ENCODE data around the gene RNASET2. TPM values are rescaled to one million over a fixed set of nuclear protein-coding genes. Genes with fewer than 3 reads are reported as not detected.

Gene RNASET2
- total RNA-seq, 1 experiment from 2014 or later, result 10.3 TPM

DNA sequence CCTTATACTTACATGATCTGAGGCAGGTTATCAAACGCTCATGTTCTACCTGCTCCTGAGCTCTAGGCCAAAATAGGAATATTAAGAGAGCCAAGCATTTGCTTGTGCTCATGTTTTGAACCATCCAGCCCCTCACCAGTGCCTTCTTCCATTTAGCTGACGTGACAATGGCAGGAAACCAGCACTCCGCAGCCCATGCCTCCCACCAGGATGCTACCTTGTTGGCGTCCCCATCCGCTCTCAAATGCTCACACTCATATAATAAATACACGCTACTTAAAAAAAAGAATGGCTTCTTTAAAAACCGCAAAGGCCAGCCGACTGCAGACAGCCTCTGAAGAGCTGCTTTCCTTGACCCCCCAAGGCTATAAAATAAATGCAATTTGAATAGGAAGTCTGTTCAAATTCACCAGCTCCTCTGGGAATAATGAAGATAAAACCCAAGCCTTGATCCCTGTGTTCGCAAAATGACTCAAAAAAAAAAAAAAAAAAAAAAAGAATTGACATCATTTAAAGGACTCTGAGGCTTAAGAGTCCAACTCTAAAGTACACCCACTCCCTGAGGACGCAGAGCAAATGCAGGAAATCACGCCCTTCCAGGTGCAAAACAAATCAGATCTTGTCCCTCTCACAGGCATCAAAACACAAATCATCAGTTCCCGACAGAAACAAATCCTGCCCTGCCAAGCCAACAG is 29.0 kb downstream of the RNASET2 start:
- DNase-seq (ENCODE audit: unreplicated experiment), result no peak
- TF ChIP-seq, protein P1, sequence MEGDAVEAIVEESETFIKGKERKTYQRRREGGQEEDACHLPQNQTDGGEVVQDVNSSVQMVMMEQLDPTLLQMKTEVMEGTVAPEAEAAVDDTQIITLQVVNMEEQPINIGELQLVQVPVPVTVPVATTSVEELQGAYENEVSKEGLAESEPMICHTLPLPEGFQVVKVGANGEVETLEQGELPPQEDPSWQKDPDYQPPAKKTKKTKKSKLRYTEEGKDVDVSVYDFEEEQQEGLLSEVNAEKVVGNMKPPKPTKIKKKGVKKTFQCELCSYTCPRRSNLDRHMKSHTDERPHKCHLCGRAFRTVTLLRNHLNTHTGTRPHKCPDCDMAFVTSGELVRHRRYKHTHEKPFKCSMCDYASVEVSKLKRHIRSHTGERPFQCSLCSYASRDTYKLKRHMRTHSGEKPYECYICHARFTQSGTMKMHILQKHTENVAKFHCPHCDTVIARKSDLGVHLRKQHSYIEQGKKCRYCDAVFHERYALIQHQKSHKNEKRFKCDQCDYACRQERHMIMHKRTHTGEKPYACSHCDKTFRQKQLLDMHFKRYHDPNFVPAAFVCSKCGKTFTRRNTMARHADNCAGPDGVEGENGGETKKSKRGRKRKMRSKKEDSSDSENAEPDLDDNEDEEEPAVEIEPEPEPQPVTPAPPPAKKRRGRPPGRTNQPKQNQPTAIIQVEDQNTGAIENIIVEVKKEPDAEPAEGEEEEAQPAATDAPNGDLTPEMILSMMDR (IDR thresholded peaks at IDR 0.05; ENCODE audit: unreplicated experiment), result no peak
- Mint-ChIP-seq H3K36me3 (ENCODE audit: insufficient read depth, unreplicated experiment) (peaks cover 13% of the 10 kb centered on the region), H3K4me1 (ENCODE audit: insufficient read depth, unreplicated experiment) (no peaks in the 10 kb centered on the region), H3K9me3 (ENCODE audit: unreplicated experiment) (no peaks in the 10 kb centered on the region), H3K27ac (ENCODE audit: low read depth, unreplicated experiment) (no peak overlapping the region), H3K27me3 (ENCODE audit: insufficient read depth, unreplicated experiment) (no peaks in the 10 kb centered on the region), H3K4me3 (ENCODE audit: unreplicated experiment) (no peak overlapping the region)
- no TSS peak for BruUV-seq (replicated peaks)
- ChIA-PET CTCF (interaction anchor here (0.6 kb wide), 3 partner anchors 52 to 125 kb away, joined by 3 to 4 read pairs (median 3); no protein-coding TSS in a partner anchor), POLR2A (interaction anchor here (0.5 kb wide), 1 partner anchor 169 kb away, joined by 3 read pairs; no protein-coding TSS in a partner anchor)
- intact Hi-C loops (cut with micrococcal nuclease), result no loop called here

DNA sequence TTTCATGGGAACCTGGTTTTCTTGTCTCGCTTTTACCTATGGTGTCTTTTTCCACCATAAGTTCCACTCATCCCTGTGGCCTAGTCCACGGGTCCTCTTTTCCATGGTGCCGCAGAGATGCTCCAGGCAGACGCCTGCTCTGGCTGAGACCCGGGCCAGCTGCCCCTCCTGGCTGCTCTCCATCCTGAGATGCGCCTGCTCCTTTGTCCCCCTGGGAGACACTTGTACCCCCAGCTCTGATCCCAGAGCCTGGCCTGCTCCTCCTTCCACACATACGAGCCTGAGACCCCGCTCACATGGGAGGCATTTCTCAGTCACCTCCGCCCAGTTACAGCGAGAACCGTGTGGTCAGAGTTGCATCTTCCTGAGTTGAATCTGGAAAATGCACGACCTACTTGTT is 29.6 kb downstream of the RNASET2 start:
- CTCF ChIA-PET, result no interaction called here

DNA sequence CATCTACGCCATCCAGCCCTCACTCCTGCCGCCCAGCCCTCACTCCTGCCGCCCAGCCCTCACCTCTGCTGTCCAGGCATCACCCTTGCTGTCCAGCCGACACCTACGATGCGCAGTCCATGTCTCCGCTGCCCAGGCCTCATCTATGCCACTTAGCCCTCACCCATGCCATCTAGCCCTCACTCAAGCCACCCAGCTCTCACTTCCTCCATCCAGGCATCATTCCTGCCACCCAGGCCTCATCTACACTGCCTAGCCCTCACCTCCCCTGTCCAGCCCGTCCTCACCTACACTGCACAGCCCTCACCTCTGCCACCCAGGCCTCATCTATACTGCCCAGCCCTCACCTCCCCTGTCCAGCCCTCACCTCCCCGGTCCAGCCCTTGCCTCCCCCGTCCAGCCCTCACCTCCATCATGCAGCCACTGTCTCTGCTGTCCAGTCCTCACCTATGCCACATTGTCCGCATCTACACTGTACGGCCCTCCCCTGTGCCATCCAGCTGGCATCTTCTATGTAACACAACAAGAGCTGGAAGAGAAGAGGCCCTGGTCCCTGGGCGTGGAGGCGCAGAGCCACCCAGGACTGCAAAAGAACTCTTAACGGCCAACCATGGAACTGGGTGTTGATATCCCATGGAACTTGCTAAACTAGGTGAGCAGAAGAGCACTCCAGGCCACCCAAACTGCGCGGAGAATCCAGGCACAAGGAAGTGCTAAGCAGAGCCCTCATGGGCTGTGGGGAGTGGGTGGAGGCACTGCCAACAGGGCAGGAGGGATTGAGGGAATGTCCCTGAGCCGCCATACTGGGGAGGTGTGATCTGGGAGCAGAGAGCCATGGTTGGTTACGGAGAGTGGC is 31.0 kb downstream of the RNASET2 start:
- no peak for DNase-seq (ENCODE audit: unreplicated experiment)
- TF ChIP-seq, protein P1 (IDR thresholded peaks at IDR 0.05; ENCODE audit: unreplicated experiment), result no peak
- ChIA-PET POLR2A (no interaction called here), CTCF (interaction anchor here (1.2 kb wide), 1 partner anchor 14 kb away, joined by 3 read pairs; no protein-coding TSS in a partner anchor)
- Mint-ChIP-seq H3K36me3 (ENCODE audit: insufficient read depth, unreplicated experiment) (peaks cover 13% of the 10 kb centered on the region), H3K4me1 (ENCODE audit: insufficient read depth, unreplicated experiment) (no peaks in the 10 kb centered on the region), H3K27me3 (ENCODE audit: insufficient read depth, unreplicated experiment) (no peaks in the 10 kb centered on the region), H3K27ac (ENCODE audit: low read depth, unreplicated experiment) (no peak overlapping the region), H3K9me3 (ENCODE audit: unreplicated experiment) (no peaks in the 10 kb centered on the region), H3K4me3 (ENCODE audit: unreplicated experiment) (no peak overlapping the region)
- intact Hi-C loops (cut with micrococcal nuclease), result no loop called here
- no TSS peak for BruUV-seq (replicated peaks)

More for the DNA sequence above, 29.6 kb downstream of the RNASET2 start:
- DNase-seq (ENCODE audit: unreplicated experiment), result no peak
- no peak overlapping the region for H3K4me3 Mint-ChIP-seq (ENCODE audit: unreplicated experiment)
- H3K4me1 Mint-ChIP-seq (ENCODE audit: insufficient read depth, unreplicated experiment), result no peaks in the 10 kb centered on the region
- no peak overlapping the region for H3K27ac Mint-ChIP-seq (ENCODE audit: low read depth, unreplicated experiment)
- POLR2A ChIA-PET, result no interaction called here
- H3K9me3 Mint-ChIP-seq (ENCODE audit: unreplicated experiment), result no peaks in the 10 kb centered on the region
- H3K36me3 Mint-ChIP-seq (ENCODE audit: insufficient read depth, unreplicated experiment), result peaks cover 13% of the 10 kb centered on the region
- no peaks in the 10 kb centered on the region for H3K27me3 Mint-ChIP-seq (ENCODE audit: insufficient read depth, unreplicated experiment)
- TF ChIP-seq, protein P1 (IDR thresholded peaks at IDR 0.05; ENCODE audit: unreplicated experiment), result no peak
- intact Hi-C loops (cut with micrococcal nuclease), result no loop called here
- no TSS peak for BruUV-seq (replicated peaks)

DNA sequence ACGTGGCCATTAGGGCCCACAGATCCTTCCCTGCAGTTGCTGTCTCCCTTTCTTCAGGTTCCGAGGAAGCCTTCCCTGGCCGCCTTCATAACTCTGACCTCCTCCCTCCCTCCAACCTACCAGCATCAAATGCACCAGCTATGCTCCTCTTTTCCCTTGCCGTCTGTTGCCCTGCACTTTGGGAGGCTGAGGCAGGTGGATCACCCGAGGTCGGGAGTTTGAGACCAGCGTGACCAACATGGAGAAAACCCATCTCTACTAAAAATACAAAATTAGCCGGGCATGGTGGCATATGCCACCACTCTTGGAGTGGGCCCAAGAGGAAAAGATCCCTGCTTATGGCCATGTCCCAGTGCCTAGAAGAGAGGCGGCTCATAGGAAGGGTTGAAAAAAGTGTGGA is 31.8 kb downstream of the RNASET2 start:
- Mint-ChIP-seq H3K36me3 (ENCODE audit: insufficient read depth, unreplicated experiment) (peaks cover 13% of the 10 kb centered on the region), H3K4me3 (ENCODE audit: unreplicated experiment) (no peak overlapping the region), H3K27me3 (ENCODE audit: insufficient read depth, unreplicated experiment) (no peaks in the 10 kb centered on the region), H3K9me3 (ENCODE audit: unreplicated experiment) (no peaks in the 10 kb centered on the region), H3K4me1 (ENCODE audit: insufficient read depth, unreplicated experiment) (no peaks in the 10 kb centered on the region), H3K27ac (ENCODE audit: low read depth, unreplicated experiment) (no peak overlapping the region)
- intact Hi-C loops (cut with micrococcal nuclease), result no loop called here
- CTCF ChIA-PET, result no interaction called here
- no peak for DNase-seq (ENCODE audit: unreplicated experiment)
- TF ChIP-seq, protein P1 (IDR thresholded peaks at IDR 0.05; ENCODE audit: unreplicated experiment), result no peak
- POLR2A ChIA-PET, result interaction anchor here (0.8 kb wide), 1 partner anchor 11 kb away, joined by 3 read pairs; no protein-coding TSS in a partner anchor
- no TSS peak for BruUV-seq (replicated peaks)

Data from MCF 10A (cell line).